GM12878 (cell line): ENCODE measurements around the gene AGAP3. TPM values are rescaled to one million over a fixed set of nuclear protein-coding genes. Genes with fewer than 3 reads are reported as not detected.

Source experiments
- ATF7 ChIP-seq: fragments of 450-650 bp; IDR thresholded peaks from 2 replicates; pipeline ENCODE4 v1.6.1; 2016; ENCODE audit warnings: low read depth, mild to moderate bottlenecking
- BACH1 ChIP-seq: fragments of 450-650 bp; IDR thresholded peaks from 2 replicates; pipeline ENCODE4 v1.6.1; 2017; ENCODE audit warnings: mild to moderate bottlenecking, borderline replicate concordance
- DPF2 ChIP-seq: fragments of 450-650 bp; IDR thresholded peaks from 2 replicates; pipeline ENCODE4 v1.6.1; 2017; ENCODE audit warnings: mild to moderate bottlenecking
- E4F1 ChIP-seq: fragments of 450-650 bp; IDR thresholded peaks from 2 replicates; pipeline ENCODE4 v1.6.1; 2018; ENCODE audit warnings: borderline replicate concordance, mild to moderate bottlenecking; ENCODE audit not compliant: partially characterized antibody
- HDGF ChIP-seq: fragments of 450-650 bp; IDR thresholded peaks from 2 replicates; pipeline ENCODE4 v1.6.1; 2016; ENCODE audit warnings: antibody characterized with exemption
- KDM1A ChIP-seq: fragments of 200-600 bp; sonication (generic); IDR thresholded peaks from 2 replicates; pipeline ENCODE4 v1.6.1; 2016; ENCODE audit warnings: borderline replicate concordance
- MTA2 ChIP-seq: fragments of 450-650 bp; IDR thresholded peaks from 2 replicates; pipeline ENCODE4 v1.6.1; 2016; ENCODE audit warnings: low read depth, mild to moderate bottlenecking, moderate library complexity
- NFXL1 ChIP-seq: fragments of 450-650 bp; IDR thresholded peaks from 2 replicates; pipeline ENCODE4 v1.6.1; 2017; ENCODE audit warnings: antibody characterized with exemption, mild to moderate bottlenecking, borderline replicate concordance
- NKRF ChIP-seq: fragments of 450-650 bp; conservative IDR thresholded peaks from 2 replicates; pipeline ENCODE4 v1.6.1; 2017; ENCODE audit warnings: mild to moderate bottlenecking, moderate library complexity
- POLR2A ChIP-seq: IDR thresholded peaks from 2 replicates; pipeline ENCODE4 v1.6.1; 2011; ENCODE audit warnings: low read depth, mild to moderate bottlenecking, low read length
- RBBP5 ChIP-seq: fragments of 200-600 bp; sonication (generic); conservative IDR thresholded peaks from 2 replicates; pipeline ENCODE4 v1.6.1; 2016
- SUPT20H ChIP-seq: IDR thresholded peaks from 2 replicates; pipeline ENCODE4 v1.6.1; 2011; ENCODE audit warnings: low read depth, mild to moderate bottlenecking, low read length, moderate library complexity, borderline replicate concordance; ENCODE audit not compliant: control insufficient read depth
- polyA plus RNA-seq, 11 experiments: library from polyadenylated mRNA; depleted of rRNA in 4 of 11; unstranded in 6 of 11; stranded (reverse) in 5 of 11; fragments of >200 nt; fragmentation: Nextera tagmentation in 4 of 11; fragmentation: Illumina TruSeq in 1 of 11; extraction: Ambion mirVana in 4 of 11; extraction: Trizol in 1 of 11; gene quantifications; 1 replicate in 1 of 11; 2 replicates in 10 of 11; pipeline versions ENCODE4 v1.2.1 to v1.2.3, GENCODE V29; 2011 to 2016; ENCODE audit warnings: inconsistent platforms in 2 of 11, missing spikeins in 2 of 11, low read depth in 1 of 11
- total RNA-seq, 4 experiments: library from RNA; depleted of rRNA in 3 of 4; stranded (reverse); fragments of >200 nt in 3 of 4; fragmentation: Illumina TruSeq in 1 of 4; extraction: Trizol in 1 of 4; gene quantifications; 2 replicates each; pipeline versions ENCODE4 v1.2.1 to v1.2.3, GENCODE V29; 2013 to 2021

The AGAP3 gene
- total and polyA plus RNA-seq, 10 of the 15 experiments (the other 5 are each of a cell fraction or from before 2014, with no cell fraction given): 1.8 to 68.1 (median 15.7) TPM

- TF ChIP-seq NKRF (0 out of 2 replicates have a peak, but pooled peaks have one; percentile 40), POLR2A (peak; percentile 73), BACH1 (peak; percentile 61; the same call in 1 of the 2 replicates), SUPT20H (no peak), MTA2 (0 out of 2 replicates have a peak, but pooled peaks have one; percentile 39), KDM1A (no peak), RBBP5 (no peak), HDGF (0 out of 2 replicates have a peak, but pooled peaks have one; percentile 64), E4F1 (peak; percentile 64), ATF7 (peak; percentile 67; the same call in 1 of the 2 replicates), DPF2 (peak; percentile 57), NFXL1 (no peak)
- TF ChIP-seq, all 136 proteins: peak for 38
Observed at GRCh38 chr7:151057989-151058780, 28.1 kb upstream of the AGAP3 start (continued).
